ENCODE data around the gene EYS.

EYS gene

DNA sequence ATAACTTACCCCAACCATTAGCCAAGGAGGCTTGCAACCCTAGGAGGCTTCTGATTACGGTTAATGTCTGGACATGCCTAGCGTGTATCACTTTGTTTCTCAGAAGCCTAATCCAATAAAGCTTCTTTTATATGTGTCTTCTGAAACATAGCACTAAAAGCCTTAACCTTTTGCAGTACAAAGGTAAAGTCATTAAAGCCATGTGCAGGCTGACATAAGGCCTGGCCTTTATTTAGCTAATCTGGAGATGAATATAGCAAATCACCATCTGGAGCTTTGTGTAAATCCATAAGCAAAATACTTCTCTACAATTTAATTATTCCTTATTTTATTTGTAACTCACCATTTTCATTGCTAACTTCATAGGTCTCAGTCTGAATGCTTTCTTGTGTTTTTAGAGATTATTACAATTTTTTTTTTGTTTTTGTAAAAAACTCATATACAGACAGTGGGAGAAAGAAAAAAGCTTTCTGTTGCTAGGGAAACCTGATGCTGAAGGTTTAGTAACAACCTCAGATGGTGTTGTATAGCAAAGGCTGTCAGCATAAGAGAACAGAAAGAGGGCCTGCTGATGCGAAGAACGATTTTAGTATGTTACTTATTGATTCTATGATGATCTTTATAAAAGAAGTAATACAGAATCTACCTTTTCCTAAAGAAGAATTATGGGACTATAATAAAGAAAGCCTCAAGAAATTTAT lies at the start of gene EYS:
Gene EYS (minus strand): TSS at position 101 of the 701 bp plus-strand sequence. CDS start 211,816 bp downstream, outside the sequence.
- DNase-seq (ENCODE audit: low spot score), result no peak

- DNase-seq (ENCODE audit: low spot score), result no peak
These were observed 39.3 kb upstream of the EYS start for GRCh38 chr6:65746302-65746701.

- DNase-seq (ENCODE audit: low spot score), result no peak
These were observed 38.6 kb upstream of the EYS start for GRCh38 chr6:65745614-65746013.

DNA sequence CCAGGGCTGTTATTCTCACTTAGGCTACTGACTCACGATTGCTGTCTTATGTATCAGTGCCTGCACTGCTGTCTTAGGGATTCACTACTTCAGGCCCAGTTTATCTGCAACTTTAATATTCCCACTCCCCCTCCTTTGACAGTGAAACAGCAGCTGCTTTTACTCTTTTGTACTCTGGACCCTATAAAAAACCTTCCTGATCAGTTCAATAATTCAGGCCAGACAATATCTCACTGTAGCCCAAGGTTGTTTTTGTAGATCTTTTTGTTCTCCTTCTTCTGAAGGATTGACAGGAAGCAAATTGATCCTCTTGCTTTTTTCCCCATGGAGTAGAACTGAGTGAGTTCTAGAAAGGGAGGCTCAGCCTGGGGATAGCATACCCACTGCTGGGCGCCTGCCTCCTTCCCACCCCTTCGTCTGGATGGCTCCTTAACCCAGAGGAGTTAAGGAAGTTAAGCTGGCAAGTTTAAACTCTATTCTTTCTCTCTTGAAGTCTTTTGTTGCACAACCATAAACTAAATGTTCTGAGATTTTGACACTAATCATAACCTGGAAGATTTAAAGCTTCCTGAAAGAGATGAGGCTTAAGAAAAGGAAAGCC lies 22.0 kb upstream of the EYS start:
- DNase-seq (ENCODE audit: low spot score), result no peak

- no peak for DNase-seq (ENCODE audit: low spot score)
These were observed 12.1 kb upstream of the EYS start for GRCh38 chr6:65719101-65719500.

DNA sequence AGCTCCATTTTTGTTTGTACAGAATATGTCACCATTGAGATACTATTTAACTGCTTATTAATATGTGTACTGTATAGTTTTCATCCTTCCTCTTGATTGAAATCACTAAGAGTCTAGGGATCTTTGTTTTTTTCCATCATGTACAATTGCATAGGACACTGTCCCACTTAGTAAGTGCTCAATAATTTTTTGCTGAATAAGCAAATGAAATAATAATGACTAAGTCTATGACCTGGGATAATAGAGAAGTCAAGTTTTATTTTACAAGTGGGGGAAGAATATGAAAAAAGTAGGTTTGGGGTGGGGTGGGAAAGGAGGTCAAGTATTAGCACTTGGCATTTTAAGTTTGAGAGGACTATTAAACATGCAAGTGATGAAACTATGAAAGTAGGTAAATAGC lies 4.5 kb upstream of the EYS start:
- no peak for DNase-seq (ENCODE audit: low spot score)

GRCh38 chr6:65709099-65709830 lies 2.2 kb upstream of the EYS start:
- DNase-seq (ENCODE audit: low spot score), result no peak

GRCh38 chr6:65708162-65708561 lies 1.1 kb upstream of the EYS start:
- no peak for DNase-seq (ENCODE audit: low spot score)

DNA sequence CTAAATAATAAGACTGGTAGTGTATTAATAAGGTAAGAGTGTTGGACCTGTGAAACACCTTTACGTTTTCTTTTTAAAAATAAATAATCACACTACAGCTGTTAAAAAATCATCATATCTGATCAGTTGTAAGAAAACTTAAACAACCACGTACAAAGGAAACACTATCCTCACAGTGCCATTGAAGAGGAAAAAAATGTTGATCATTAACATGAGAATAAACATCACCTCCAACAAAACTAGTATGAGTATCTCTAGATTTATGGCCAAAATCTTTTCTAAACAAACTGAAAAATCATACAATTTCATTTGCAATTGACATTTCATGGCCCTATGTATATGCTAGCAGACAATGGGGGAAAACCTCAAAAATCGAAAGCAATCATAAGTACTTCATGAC lies 590 bp downstream of the EYS start:
- DNase-seq (ENCODE audit: low spot score), result no peak

DNA sequence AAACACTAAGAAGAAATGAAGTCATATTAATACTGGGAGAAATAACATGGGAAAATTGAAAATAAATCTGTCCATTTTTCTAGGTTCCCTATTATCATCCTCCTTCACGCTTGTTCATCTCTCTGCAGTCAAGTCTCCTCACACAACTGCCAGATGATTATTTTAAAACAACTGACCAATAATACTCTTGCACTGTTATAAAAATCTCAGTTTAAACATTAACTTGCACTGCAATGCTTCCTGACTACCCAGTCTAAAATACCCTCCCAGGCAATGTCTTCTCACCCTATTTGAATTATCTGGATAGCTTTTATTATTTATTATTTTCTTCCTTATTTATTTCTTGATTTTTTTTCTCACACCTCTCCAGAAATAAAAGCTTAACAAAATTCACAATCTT lies 5.7 kb downstream of the EYS start:
- no peak for DNase-seq (ENCODE audit: low spot score)

- DNase-seq (ENCODE audit: low spot score), result no peak
These were observed 6.5 kb downstream of the EYS start for GRCh38 chr6:65700561-65700960.

DNA sequence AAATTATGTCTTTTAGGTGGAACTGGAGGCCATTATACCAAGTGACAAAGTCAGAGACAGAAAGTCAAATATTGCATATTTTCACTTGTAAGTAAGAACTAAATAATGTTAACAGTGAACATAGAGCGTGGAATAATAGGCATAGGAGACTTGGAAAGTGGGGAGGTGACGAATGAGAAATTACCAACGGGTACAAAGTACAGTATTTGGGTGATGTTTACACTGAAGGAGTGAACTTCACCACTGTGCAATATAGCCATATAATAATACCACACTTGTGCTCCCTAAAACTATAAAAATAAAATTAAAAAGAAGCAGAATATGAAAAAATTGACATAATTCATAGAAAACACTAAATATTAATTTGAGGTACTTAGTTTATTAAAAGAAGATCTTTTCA lies 14.9 kb downstream of the EYS start:
- no peak for DNase-seq (ENCODE audit: low spot score)

GRCh38 chr6:65680232-65680631 lies 26.8 kb downstream of the EYS start:
- no peak for DNase-seq (ENCODE audit: low spot score)

DNA sequence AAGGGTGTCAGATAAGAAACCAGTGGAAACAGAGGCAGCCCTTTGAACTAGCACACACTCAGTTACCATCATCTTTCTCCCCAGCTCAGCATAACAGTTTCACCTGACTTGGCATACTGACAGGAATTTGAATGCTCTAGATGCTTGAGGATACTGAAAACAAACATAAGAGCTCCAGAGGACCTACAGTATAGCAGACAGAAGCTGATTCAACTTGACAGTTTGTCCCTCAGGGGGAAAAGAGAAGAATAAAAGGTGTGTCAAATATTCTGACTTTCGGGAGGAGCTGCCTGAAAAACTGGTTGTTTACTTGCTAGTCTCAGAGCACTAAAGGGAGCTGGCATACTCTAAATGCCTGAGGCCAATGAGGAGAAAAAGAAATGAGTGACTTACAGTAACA lies 35.1 kb downstream of the EYS start:
- DNase-seq (ENCODE audit: low spot score), result no peak

DNA sequence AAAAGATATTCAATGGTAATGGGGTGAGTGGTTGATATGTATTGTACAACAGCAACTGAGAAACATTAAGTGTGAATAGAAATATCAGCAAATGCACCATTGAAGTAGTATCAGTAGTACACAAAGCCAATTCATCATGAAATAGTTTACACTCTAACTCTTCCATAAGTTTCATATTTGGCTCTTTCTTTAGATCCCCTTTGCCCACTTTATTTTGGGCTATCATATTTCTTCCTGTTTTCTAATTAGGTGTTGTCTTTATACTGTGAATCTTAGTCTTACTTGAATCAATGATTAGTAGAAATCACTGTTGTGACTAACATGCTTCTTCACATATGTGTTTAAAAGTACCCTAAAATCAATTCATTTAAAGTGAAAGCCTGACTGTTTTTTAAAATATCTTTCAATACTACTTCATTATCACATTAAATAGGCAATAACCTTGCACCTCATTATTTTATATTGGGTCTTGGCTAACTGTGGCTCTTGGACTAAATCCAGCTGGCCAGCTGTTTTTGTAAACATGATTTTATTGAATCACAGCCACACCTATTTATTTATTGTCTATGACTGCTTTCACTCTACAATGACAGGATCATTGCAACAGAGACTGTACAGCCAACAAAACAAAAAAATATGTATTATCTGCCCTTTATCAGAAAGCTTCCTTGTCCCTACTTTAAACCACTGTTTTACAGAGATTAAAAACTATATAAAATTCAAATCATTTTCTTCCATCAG lies 38.9 kb downstream of the EYS start:
- no peak for DNase-seq (ENCODE audit: low spot score)

DNA sequence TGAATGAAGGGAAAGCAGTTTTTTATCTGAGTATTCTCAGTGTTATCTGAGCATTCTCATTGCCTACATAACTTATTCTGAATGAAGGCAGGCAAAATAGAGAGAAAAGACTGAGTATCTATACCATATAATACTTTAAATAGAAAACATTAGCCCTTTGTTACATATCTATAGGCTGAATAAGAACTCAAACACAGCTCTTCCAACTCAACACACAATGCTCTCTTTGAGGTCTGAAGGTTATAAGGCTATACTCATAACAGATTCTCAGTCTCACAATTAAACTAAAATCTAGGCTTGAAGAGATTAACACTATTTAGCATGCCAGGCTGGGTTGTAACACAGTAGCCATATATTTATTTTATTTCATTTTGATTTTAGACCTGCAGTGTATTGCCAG lies 56.9 kb downstream of the EYS start:
- no peak for DNase-seq (ENCODE audit: low spot score)

GRCh38 chr6:65649392-65649791 lies 57.6 kb downstream of the EYS start:
- DNase-seq (ENCODE audit: low spot score), result no peak

GRCh38 chr6:65646544-65646943 lies 60.5 kb downstream of the EYS start:
- DNase-seq (ENCODE audit: low spot score), result no peak

GRCh38 chr6:65642776-65643175 lies 64.2 kb downstream of the EYS start:
- no peak for DNase-seq (ENCODE audit: low spot score)

- DNase-seq (ENCODE audit: low spot score), result no peak
These were observed 68.8 kb downstream of the EYS start for GRCh38 chr6:65638047-65638831.

- no peak for DNase-seq (ENCODE audit: low spot score)
These were observed 69.6 kb downstream of the EYS start for GRCh38 chr6:65637289-65638046.
